ENCODE data around the gene TMEM223. TPM values are rescaled to one million over a fixed set of nuclear protein-coding genes. Genes with fewer than 3 reads are reported as not detected.

The TMEM223 gene
- total RNA-seq, 1 experiment from 2014 or later, result 20.1 TPM

- Histone ChIP-seq H3K36me3 (ENCODE audit: control insufficient read depth, insufficient read depth, low read length) (no peaks in the 10 kb centered on the region), H3K9me3 (ENCODE audit: control insufficient read depth, insufficient read depth, low read depth, low read length) (no peaks in the 10 kb centered on the region), H3K4me1 (ENCODE audit: control insufficient read depth, insufficient read depth, low read length) (no peaks in the 10 kb centered on the region; the same call in 1 of the 2 replicates), H3K27ac (ENCODE audit: low read length) (no peak overlapping the region), H3K27me3 (ENCODE audit: control insufficient read depth, insufficient read depth, low read length) (no peaks in the 10 kb centered on the region), H3K4me3 (ENCODE audit: low read depth in 2 of 2, low read length in 2 of 2) (no peak overlapping the region)
- in situ Hi-C loops (cut with HindIII; ENCODE audit: low pct_unique_long_range_greater_than_20kb, low sequenced_read_pairs) (no loop called here), intact Hi-C loops (cut with micrococcal nuclease; ENCODE audit: unreplicated experiment) (no loop called here)
- TF ChIP-seq TCF7L2 (IDR thresholded peaks at IDR 0.05; ENCODE audit: low read depth, low read length), result no peak
- TF ChIP-seq POLR2AphosphoS5 (IDR thresholded peaks at IDR 0.05; ENCODE audit: low read depth, low read length), result no peak
- TF ChIP-seq REST (IDR thresholded peaks at IDR 0.05; ENCODE audit: insufficient read depth in 1 of 2, low read depth in 2 of 2, low read length in 1 of 2), result no peak
- TF ChIP-seq SIN3A (IDR thresholded peaks at IDR 0.05; ENCODE audit: borderline replicate concordance, insufficient read depth, low read depth, low read length), result no peak
- TF ChIP-seq CTCF (IDR thresholded peaks at IDR 0.05), result no peak
- ATAC-seq (no peak), DNase-seq (ENCODE audit: low read depth, low spot score) (no peak)
- BruUV-seq (replicated peaks), result no TSS peak
- POLR2A ChIA-PET, result interaction anchor here (0.7 kb wide), 3 partner anchors 10 to 29 kb away, joined by 3 to 6 read pairs (median 4); no protein-coding TSS in a partner anchor
- CTCF ChIA-PET, result no interaction called here
Observed at GRCh38 chr11:62811659-62812058, 19.9 kb upstream of the TMEM223 start.

- ChIA-PET POLR2A (no interaction called here), CTCF (no interaction called here)
- TF ChIP-seq TCF7L2 (IDR thresholded peaks at IDR 0.05; ENCODE audit: low read depth, low read length) (no peak), CTCF (IDR thresholded peaks at IDR 0.05) (no peak), REST (IDR thresholded peaks at IDR 0.05; ENCODE audit: insufficient read depth in 1 of 2, low read depth in 2 of 2, low read length in 1 of 2) (no peak), SIN3A (IDR thresholded peaks at IDR 0.05; ENCODE audit: borderline replicate concordance, insufficient read depth, low read depth, low read length) (no peak), POLR2AphosphoS5 (IDR thresholded peaks at IDR 0.05; ENCODE audit: low read depth, low read length) (no peak)
- Histone ChIP-seq H3K4me3 (ENCODE audit: low read depth in 2 of 2, low read length in 2 of 2) (no peak overlapping the region), H3K27ac (ENCODE audit: low read length) (no peak overlapping the region), H3K9me3 (ENCODE audit: control insufficient read depth, insufficient read depth, low read depth, low read length) (no peaks in the 10 kb centered on the region), H3K4me1 (ENCODE audit: control insufficient read depth, insufficient read depth, low read length) (peaks cover 5% of the 10 kb centered on the region), H3K36me3 (ENCODE audit: control insufficient read depth, insufficient read depth, low read length) (no peaks in the 10 kb centered on the region), H3K27me3 (ENCODE audit: control insufficient read depth, insufficient read depth, low read length) (no peaks in the 10 kb centered on the region)
- BruUV-seq (replicated peaks), result no TSS peak
- DNase-seq (ENCODE audit: low read depth, low spot score), result no peak
- intact Hi-C loops (cut with micrococcal nuclease; ENCODE audit: unreplicated experiment), result no loop called here
- no peak for ATAC-seq
- in situ Hi-C loops (cut with HindIII; ENCODE audit: low pct_unique_long_range_greater_than_20kb, low sequenced_read_pairs), result no loop called here
Observed at GRCh38 chr11:62810748-62811147, 18.9 kb upstream of the TMEM223 start.

Measured in Panc1 (cell line).